ENCODE data around the gene CADM1.

Gene CADM1

DNA sequence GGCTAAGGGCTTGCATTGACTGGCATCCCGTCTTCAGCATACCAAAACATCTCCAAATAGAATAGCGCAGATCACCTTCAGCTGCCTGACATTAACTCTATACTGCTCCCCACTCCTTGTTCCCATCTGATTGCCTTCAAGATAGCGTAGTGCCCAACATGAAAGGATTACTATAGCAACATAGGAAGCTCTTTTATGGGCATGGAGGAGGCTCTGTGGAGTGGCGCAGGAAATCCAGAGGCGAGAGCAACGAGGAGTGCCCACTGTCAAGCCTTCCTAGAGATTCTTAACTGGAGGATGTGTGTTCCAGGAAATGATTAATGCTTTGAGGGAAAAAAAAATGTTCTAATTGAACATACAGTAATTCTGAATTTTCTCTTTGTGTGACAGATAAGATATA is 213.3 kb downstream of the CADM1 start:
- Histone ChIP-seq H3K36me3 (ENCODE audit: insufficient read depth, low read length) (no peaks in the 10 kb centered on the region), H3K4me3 (no peak overlapping the region), H3K9me3 (ENCODE audit: low read depth, low read length) (no peaks in the 10 kb centered on the region), H3K9ac (ENCODE audit: insufficient read length) (no peak overlapping the region), H3K27ac (no peak overlapping the region)
- TF ChIP-seq POLR2AphosphoS5 (IDR thresholded peaks at IDR 0.05; ENCODE audit: borderline replicate concordance, low read depth, low read length), result no peak
- TF ChIP-seq EZH2 (IDR thresholded peaks at IDR 0.05), result no peak
- TF ChIP-seq FOXP2 (optimal IDR thresholded peaks at IDR 0.05; ENCODE audit: control extremely low read depth, extremely low read length, insufficient read depth), result no peak
- no peak for DNase-seq (ENCODE audit: low read depth, low spot score)

DNA sequence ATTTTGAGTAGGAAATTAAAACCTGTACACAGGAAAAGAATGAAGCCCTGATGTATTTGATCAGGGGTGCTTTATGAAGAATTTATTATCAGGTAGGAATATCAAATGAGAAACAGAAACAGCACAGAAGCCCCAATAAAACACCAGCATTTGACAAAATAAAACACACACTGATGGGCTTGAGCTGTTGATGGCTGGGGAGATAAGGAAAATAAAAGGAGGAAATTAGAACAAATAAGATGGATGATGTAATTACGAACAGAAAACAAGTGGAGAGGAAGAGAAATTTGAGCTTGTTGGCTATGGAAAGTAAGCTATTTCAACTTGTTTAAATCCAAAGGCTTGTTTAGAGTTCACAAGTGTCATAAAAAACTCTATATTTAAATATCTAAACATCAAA is 213.7 kb downstream of the CADM1 start:
- DNase-seq (ENCODE audit: low read depth, low spot score), result no peak
- H3K9ac ChIP-seq (ENCODE audit: insufficient read length), result no peak overlapping the region
- TF ChIP-seq POLR2AphosphoS5 (IDR thresholded peaks at IDR 0.05; ENCODE audit: borderline replicate concordance, low read depth, low read length) (no peak), EZH2 (IDR thresholded peaks at IDR 0.05) (no peak), FOXP2 (optimal IDR thresholded peaks at IDR 0.05; ENCODE audit: control extremely low read depth, extremely low read length, insufficient read depth) (no peak)

DNA sequence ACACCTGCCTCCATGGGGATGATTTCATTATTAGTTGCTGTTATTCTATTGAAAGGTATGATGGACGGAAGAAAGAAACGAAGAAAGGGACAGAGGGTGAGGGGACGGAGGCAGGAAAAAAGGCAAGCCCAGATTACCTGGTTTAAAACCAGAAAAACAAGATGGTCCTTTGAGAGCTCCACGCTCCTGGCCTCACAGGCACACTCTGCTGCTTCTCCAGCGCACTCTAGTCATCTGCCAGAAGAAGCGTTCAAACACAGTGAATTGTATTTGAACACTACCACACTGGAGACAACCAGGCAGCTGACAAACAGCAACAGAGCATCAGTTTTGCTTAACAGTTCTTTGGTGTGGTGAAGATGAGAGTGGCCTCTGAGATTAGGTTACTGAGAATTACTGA is 216.9 kb downstream of the CADM1 start:
- Histone ChIP-seq H3K9ac (ENCODE audit: insufficient read length) (no peak overlapping the region), H3K27ac (no peak overlapping the region), H3K9me3 (ENCODE audit: low read depth, low read length) (no peaks in the 10 kb centered on the region), H3K4me3 (no peak overlapping the region), H3K36me3 (ENCODE audit: insufficient read depth, low read length) (no peaks in the 10 kb centered on the region)
- DNase-seq (ENCODE audit: low read depth, low spot score), result no peak
- no peak for TF ChIP-seq EZH2 (IDR thresholded peaks at IDR 0.05)
- no peak for TF ChIP-seq POLR2AphosphoS5 (IDR thresholded peaks at IDR 0.05; ENCODE audit: borderline replicate concordance, low read depth, low read length)
- no peak for TF ChIP-seq FOXP2 (optimal IDR thresholded peaks at IDR 0.05; ENCODE audit: control extremely low read depth, extremely low read length, insufficient read depth)

More for the DNA sequence above, 213.7 kb downstream of the CADM1 start:
- H3K36me3 ChIP-seq (ENCODE audit: insufficient read depth, low read length), result no peaks in the 10 kb centered on the region
- no peaks in the 10 kb centered on the region for H3K9me3 ChIP-seq (ENCODE audit: low read depth, low read length)
- no peak overlapping the region for H3K27ac ChIP-seq
- no peak overlapping the region for H3K4me3 ChIP-seq

DNA sequence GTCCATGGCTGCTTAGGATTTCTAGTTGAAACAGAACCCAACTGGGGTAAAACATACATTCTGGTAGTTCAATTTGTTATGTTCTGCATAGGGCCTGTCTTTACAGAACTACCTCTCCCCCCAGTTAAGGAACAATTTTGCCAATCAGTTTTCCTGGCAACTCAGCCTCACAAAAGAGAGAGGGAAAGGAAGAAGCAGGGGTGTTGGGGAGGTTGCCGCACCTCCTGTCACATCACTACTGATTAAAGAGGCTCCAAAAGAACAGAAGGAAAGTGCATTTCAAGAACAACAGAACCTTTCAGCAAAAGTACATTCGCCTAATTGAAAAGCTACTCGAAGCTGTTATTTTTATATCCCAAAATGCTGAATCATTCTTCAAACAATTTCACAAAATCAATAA is 217.6 kb downstream of the CADM1 start:
- H3K36me3 ChIP-seq (ENCODE audit: insufficient read depth, low read length), result no peaks in the 10 kb centered on the region
- H3K27ac ChIP-seq, result no peak overlapping the region
- no peak overlapping the region for H3K9ac ChIP-seq (ENCODE audit: insufficient read length)
- no peak for DNase-seq (ENCODE audit: low read depth, low spot score)
- no peak overlapping the region for H3K4me3 ChIP-seq
- no peaks in the 10 kb centered on the region for H3K9me3 ChIP-seq (ENCODE audit: low read depth, low read length)
- TF ChIP-seq EZH2 (IDR thresholded peaks at IDR 0.05) (no peak), POLR2AphosphoS5 (IDR thresholded peaks at IDR 0.05; ENCODE audit: borderline replicate concordance, low read depth, low read length) (no peak), FOXP2 (optimal IDR thresholded peaks at IDR 0.05; ENCODE audit: control extremely low read depth, extremely low read length, insufficient read depth) (no peak)

DNA sequence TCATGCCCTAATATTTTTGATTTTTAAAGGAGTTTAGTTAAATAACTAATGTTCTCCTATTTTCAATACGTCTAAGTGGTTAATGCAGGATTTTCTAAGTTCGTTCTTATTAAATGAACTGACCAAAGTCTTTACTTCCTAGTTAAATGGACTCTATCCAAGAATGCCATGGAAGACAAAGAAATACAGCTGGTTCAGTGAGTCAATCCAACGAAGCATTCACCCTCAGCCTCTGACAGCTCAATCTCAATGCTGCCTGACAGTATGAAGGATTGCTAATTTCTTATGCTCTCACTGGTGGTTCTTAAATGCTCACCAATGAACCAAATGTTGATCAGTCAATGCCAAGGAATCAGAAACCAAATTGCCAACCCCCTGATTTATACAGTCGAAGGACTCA is 219.4 kb downstream of the CADM1 start:
- Histone ChIP-seq H3K9ac (ENCODE audit: insufficient read length) (no peak overlapping the region), H3K9me3 (ENCODE audit: low read depth, low read length) (no peaks in the 10 kb centered on the region), H3K36me3 (ENCODE audit: insufficient read depth, low read length) (no peaks in the 10 kb centered on the region), H3K4me3 (no peak overlapping the region), H3K27ac (no peak overlapping the region)
- DNase-seq (ENCODE audit: low read depth, low spot score), result no peak
- TF ChIP-seq EZH2 (IDR thresholded peaks at IDR 0.05) (no peak), POLR2AphosphoS5 (IDR thresholded peaks at IDR 0.05; ENCODE audit: borderline replicate concordance, low read depth, low read length) (no peak), FOXP2 (optimal IDR thresholded peaks at IDR 0.05; ENCODE audit: control extremely low read depth, extremely low read length, insufficient read depth) (no peak)

DNA sequence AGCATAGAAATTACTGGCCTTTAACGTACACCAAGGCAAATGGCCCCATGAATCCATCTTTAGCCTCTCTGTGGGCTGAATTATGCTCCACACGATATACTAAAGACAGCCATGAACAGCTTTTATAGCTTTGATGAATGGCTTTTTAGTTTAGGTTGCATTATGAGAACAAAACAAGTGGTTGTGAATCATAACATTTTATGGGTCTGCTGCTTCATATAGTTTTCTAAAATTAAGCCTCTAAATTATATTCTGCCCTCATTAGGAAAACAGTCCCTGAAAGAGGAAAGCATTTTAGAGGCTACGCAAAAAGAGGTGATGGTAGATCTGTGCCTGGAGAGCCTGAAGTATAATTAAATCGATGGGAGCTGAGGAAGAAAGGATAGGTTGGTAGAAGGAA is 221.3 kb downstream of the CADM1 start:
- Histone ChIP-seq H3K9ac (ENCODE audit: insufficient read length) (no peak overlapping the region), H3K4me3 (no peak overlapping the region), H3K9me3 (ENCODE audit: low read depth, low read length) (no peaks in the 10 kb centered on the region), H3K36me3 (ENCODE audit: insufficient read depth, low read length) (no peaks in the 10 kb centered on the region), H3K27ac (no peak overlapping the region)
- TF ChIP-seq EZH2 (IDR thresholded peaks at IDR 0.05) (no peak), FOXP2 (optimal IDR thresholded peaks at IDR 0.05; ENCODE audit: control extremely low read depth, extremely low read length, insufficient read depth) (no peak), POLR2AphosphoS5 (IDR thresholded peaks at IDR 0.05; ENCODE audit: borderline replicate concordance, low read depth, low read length) (no peak)
- DNase-seq (ENCODE audit: low read depth, low spot score), result no peak

DNA sequence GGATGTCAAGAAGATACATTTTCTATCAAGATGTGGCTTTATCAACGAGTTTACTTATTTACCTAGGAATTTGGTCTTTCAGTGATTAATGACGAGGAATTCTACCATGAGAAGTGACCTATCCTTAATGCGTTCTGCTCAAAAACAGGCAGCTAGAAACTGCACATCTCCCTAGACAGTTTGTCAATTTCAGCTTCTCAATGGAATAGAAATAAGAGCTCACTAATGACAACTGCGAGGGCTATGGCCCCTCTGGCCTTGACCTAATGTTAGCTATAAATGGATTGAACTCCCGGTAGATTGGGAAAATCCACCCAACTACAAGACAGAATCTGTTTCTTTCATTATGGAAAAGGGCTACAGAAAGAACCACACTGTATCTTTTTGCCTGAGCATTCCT is 223.4 kb downstream of the CADM1 start:
- no peak overlapping the region for H3K9ac ChIP-seq (ENCODE audit: insufficient read length)
- TF ChIP-seq EZH2 (IDR thresholded peaks at IDR 0.05), result no peak
- no peaks in the 10 kb centered on the region for H3K36me3 ChIP-seq (ENCODE audit: insufficient read depth, low read length)
- H3K27ac ChIP-seq, result no peak overlapping the region
- H3K9me3 ChIP-seq (ENCODE audit: low read depth, low read length), result no peaks in the 10 kb centered on the region
- no peak overlapping the region for H3K4me3 ChIP-seq
- no peak for DNase-seq (ENCODE audit: low read depth, low spot score)

DNA sequence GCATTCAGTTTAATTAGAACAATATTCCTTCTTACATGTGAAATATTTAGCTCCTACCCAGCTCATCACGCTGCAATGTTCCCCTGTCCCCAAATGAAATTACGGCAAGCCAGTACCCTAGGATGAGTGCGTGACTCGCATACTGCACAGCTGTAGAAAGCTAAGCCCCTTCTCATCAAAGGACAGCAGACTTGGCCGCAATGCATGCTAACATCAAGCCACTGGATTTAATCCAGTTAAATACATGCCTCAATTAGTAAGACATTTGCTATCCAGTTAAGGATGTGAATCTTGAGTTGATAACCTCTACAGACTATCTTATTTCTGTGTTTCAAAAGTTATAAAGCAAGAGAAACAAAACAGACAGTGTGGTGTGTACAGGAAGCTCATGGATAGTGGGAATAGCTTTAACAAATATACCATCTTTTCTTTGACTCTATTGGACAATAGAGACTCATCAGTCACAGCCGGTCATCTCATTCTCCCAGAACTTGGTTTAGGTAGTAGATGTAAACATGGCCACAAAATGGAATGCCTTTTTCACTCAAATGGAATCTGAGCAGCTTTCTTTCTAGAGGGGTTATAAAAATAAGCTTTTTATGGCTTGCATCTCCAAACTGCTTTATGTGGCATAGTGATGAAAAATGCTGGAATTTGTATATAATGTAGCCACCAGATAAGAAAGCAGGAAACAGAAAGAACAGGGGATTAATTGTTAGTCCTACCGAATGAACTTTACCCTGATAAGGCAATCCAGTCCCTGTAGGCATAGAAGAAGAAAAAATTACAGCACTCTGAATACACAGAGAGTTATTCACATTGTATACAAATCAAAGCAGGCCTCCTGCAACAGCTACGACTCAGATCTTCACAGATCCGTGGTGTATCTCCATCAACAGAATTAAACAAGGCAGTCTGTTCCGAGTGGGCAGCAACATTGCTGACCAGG is 224.1 kb downstream of the CADM1 start:
- TF ChIP-seq POLR2AphosphoS5 (IDR thresholded peaks at IDR 0.05; ENCODE audit: borderline replicate concordance, low read depth, low read length) (no peak), EZH2 (IDR thresholded peaks at IDR 0.05) (no peak), FOXP2 (optimal IDR thresholded peaks at IDR 0.05; ENCODE audit: control extremely low read depth, extremely low read length, insufficient read depth) (no peak)
- Histone ChIP-seq H3K9ac (ENCODE audit: insufficient read length) (no peak overlapping the region), H3K9me3 (ENCODE audit: low read depth, low read length) (no peaks in the 10 kb centered on the region), H3K4me3 (no peak overlapping the region), H3K27ac (no peak overlapping the region), H3K36me3 (ENCODE audit: insufficient read depth, low read length) (no peaks in the 10 kb centered on the region)
- DNase-seq (ENCODE audit: low read depth, low spot score), result no peak

DNA sequence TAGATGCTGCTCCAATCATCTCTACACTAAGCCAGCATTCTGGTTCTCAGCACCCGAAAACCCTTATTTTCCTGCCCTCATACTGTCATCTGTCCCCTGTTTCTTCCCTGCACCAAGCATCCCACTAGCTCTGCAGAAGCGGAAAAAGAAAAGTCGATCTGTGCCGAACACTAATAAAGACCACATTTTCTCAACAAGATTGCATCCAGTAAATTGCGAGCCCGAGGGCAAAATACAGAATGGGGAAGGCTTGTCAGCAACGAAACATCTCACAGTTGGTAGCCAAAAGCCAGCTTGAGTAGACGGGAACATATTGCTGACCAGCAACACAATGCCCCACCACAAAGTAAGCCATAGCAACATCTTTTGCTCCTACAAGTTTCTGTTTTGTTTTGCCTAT is 227.4 kb downstream of the CADM1 start:
- no peak overlapping the region for H3K27ac ChIP-seq
- no peak for TF ChIP-seq EZH2 (IDR thresholded peaks at IDR 0.05)
- no peak for TF ChIP-seq FOXP2 (optimal IDR thresholded peaks at IDR 0.05; ENCODE audit: control extremely low read depth, extremely low read length, insufficient read depth)
- no peak for TF ChIP-seq POLR2AphosphoS5 (IDR thresholded peaks at IDR 0.05; ENCODE audit: borderline replicate concordance, low read depth, low read length)
- no peak overlapping the region for H3K9ac ChIP-seq (ENCODE audit: insufficient read length)
- no peak overlapping the region for H3K4me3 ChIP-seq
- H3K9me3 ChIP-seq (ENCODE audit: low read depth, low read length), result no peaks in the 10 kb centered on the region
- DNase-seq (ENCODE audit: low read depth, low spot score), result no peak
- H3K36me3 ChIP-seq (ENCODE audit: insufficient read depth, low read length), result no peaks in the 10 kb centered on the region

Data from SK-N-MC (cell line).